Glomerular endothelial cell (primary cell): ENCODE results near the gene DCBLD1. TPM values are rescaled to one million over a fixed set of nuclear protein-coding genes. Genes with fewer than 3 reads are reported as not detected.
"Not testable (repeated sequence)": the region's sequence is repeated elsewhere in the genome, so short reads cannot be mapped to it uniquely, and the experiment has no call there.

ENCODE experiments used
- DNase-seq: peaks from one replicate; pipeline ENCODE4 v3.0.0-alpha.2; 2011; ENCODE audit warnings: low read depth, low spot score; ENCODE audit errors: extremely low read depth
- total RNA-seq: library from RNA; depleted of rRNA; stranded (reverse); fragments of >200 nt; gene quantifications from 2 replicates; pipeline ENCODE4 v1.2.3, GENCODE V29; 2015

Gene DCBLD1
- 33.9 and 38.6 TPM in 2 replicates for total RNA-seq

- no peak for DNase-seq
Observed at GRCh38 chr6:117482240-117483003, at the start of gene DCBLD1. DCBLD1 (plus strand) TSS chr6:117482674; CDS start chr6:117482782, 108 bp downstream.

GRCh38 chr6:117440706-117441525, 41.6 kb upstream of the DCBLD1 start:
- DNase-seq: no peak

- DNase-seq: no peak
Observed at GRCh38 chr6:117441824-117442264, 40.6 kb upstream of the DCBLD1 start.

- DNase-seq: not testable (repeated sequence)
Observed at GRCh38 chr6:117442313-117442712, 40.2 kb upstream of the DCBLD1 start.

GRCh38 chr6:117444600-117444999, 37.9 kb upstream of the DCBLD1 start:
- DNase-seq: no peak

DNA sequence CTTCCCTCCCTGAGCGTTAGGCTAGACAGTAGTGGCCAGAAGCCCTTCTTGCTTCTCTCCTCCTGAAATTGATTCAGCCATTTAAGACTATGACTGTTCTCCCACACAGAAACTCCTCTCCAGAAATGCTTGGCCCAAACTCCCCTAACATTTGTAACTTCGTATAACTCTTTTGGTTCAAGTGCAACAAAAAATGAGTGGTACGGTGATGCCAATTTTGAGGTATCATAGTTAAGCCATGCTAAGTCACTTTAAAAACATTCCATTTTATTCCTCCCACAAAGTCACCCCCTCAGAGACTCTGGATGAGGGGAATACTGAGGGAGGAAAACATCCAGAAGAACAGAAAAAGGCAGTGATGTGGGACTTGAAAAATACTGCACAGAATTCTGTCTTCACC, 35.6 kb upstream of the DCBLD1 start:
- DNase-seq: no peak

- DNase-seq: no peak
Observed at GRCh38 chr6:117448011-117448410, 34.5 kb upstream of the DCBLD1 start.

DNA sequence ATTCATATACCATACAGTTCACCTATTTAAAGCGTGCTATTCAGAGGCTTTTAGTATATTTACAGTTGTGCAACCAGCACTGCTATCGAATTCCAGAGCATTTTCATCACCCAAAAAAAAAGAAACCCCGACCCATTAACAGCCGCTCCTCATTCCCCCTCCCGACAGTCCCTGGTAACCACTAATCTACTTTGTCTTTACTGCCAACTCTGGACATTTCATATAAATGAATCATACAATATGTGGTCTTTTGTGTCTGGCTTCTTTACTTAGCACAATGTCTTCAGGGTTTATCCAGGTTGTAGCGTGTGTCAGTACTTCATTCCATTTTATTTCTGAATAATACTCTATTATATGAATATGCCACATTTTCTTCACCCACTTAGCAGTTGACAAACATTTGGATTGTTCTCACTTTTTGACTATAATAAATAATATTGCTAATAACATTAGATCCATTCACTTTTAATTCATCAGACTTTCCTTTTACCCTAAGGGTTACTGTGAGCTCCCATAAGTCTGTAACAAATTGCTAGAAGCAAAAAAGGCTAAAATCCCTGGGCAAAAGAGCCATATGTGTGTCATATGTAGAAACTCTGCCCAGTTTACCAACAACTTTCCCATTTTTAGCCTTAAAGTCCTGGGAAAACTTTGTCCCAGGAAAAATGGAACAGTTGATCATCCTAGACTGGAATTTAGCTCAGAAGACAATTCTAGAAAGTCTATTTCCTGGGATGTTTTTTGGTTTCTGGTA, 33.6 kb upstream of the DCBLD1 start:
- DNase-seq: no peak

DNA sequence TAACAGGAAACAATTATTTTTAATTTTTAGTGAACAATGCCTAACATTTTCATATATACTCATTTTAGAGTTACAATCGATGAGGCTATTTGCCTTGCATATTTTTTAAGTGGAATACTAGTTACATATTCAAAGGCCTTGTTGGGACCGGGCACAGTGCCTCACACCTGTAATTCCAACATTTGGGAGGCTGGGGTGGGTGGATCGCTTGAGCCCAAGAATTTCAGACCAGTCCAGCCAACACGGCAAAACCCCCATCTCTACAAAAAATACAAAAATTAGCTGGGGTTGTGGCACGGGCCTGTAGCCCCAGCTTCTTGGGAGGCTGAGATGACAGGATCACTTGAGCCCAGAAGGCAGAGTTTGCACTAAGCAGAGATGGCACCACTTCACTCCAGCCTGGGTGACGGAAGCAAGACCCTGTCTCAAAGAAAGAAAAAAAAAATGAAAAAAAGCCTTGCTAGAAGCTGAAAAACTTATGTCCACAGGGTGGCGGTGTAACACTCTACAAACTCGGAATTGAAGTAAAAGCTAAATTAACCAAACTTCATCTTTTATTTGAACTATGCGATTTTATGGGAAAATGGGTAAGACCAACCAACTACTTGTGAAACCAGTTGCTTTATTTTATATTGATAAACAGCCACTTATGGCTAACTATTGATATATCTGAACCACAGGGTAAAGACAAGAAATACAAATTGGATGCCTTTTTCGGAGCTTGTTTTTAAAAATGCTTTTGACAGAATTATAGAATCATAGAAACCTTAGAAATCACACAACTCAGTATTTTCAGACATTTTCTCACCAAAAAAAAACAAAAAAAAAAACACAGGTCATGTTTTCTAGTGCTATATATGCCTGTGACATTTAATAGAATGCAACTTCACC, 32.7 kb upstream of the DCBLD1 start:
- DNase-seq: peak; percentile 61

GRCh38 chr6:117451671-117452070, 30.8 kb upstream of the DCBLD1 start:
- no peak for DNase-seq

DNA sequence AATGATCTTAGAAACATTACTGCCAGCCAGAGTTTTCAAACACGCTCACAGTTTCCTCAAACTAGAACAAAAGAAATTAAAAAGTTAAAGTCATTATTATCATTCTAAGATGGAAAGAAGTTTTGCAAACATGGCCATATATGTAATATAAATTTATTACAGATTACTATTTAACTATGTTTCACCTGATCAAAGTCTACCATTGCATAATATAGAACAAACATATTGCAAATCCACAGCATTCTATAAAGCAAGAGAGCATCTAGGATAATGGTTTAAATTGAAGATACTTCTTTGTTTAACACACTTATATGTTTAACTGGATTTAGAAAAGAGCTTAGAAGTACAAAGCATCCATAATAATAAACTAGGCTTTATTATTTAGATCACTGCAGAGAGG, 26.2 kb upstream of the DCBLD1 start:
- no peak for DNase-seq

DNA sequence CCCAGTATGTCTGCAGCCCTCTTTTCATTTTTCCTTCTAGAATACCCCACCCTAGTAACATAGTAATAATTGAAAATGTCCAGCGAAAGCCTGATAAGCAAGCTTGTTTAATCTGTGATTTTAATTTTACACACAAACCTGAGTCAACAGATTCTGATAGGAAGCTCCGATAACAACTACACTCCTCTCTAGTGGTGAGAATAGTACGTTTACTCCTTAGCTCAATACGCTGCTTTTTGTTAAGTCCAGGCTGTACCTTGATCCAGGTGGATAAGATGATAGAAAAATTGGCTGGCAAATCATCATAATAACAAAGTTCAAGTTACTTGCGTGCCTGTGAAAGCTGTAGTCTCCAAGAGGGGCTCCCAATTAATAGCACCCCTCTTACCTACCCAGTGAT, 25.5 kb upstream of the DCBLD1 start:
- no peak for DNase-seq

DNA sequence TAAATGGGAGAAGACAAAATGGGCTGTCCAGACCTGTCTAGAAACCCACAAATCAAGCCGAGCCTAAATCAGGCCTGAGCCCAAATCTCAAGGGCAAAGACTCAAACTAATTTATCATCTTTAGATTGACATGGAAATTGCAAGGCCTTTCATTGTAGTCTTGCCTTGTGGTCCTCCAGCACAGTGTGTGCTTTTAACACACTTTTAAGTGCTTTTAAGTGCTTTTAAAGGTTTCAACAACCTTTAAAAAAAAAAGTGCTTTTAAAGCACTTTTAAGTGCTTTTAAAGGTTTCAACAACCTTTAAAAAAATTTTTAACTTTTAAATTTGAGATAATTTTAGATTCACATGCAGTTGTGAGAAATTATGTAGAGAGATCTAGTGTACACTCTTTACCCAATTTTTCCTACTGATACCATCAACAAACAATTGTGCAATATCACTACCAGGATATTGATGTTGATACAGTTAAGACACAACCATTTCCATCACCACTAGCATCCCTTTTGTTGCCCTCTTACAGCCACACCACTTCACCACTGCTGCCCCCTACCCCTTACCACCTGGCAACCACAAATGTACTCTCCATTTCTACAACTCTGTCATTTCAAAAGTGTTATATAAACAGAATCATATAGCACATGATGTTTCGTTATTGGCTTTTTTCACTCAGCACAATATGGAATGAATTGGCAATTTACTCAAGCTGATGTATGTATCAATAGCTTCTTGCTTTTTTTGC, 23.1 kb upstream of the DCBLD1 start:
- DNase-seq: no peak

GRCh38 chr6:117463762-117464665, 18.5 kb upstream of the DCBLD1 start:
- DNase-seq: no peak

DNA sequence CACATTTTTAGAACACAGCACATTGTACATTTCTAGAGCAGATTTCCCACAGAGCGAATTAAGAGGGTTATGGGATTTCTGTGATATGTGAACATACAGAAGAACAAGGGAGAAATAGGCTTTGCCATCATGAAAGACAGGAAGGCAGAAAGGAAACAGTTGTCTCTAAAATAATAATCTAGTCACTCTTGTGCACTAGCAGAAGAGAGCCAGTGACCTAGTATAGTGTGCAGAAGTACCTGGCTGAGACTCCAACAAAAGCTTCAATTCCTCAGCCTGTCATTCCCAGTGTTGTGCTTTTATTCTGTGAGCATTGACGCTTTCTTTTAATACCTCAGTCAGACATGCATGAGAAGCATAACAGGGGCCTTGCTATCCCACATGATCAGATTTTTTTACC, 17.8 kb upstream of the DCBLD1 start:
- DNase-seq: no peak

GRCh38 chr6:117465691-117466090, 16.8 kb upstream of the DCBLD1 start:
- no peak for DNase-seq

- DNase-seq: no peak
Observed at GRCh38 chr6:117467876-117468275, 14.6 kb upstream of the DCBLD1 start.

DNA sequence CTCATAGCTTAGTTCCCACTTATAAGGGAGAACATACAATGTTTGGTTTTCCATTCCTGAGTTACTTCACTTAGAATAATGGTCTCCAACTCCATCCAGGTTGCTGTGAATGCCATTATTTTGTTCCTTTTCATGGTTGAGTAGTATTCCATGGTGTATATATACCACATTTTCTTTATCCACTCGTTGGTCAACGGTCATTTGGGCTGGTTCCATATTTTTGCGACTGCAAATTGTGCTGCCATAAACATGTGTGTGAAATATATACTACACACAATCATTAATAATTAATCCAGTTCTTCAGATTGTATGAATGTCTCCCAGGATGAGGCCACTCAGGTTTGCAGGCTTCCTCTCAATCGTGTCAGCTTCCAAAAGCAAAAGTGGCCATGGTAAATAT, 13.9 kb upstream of the DCBLD1 start:
- not testable (repeated sequence) for DNase-seq

DNA sequence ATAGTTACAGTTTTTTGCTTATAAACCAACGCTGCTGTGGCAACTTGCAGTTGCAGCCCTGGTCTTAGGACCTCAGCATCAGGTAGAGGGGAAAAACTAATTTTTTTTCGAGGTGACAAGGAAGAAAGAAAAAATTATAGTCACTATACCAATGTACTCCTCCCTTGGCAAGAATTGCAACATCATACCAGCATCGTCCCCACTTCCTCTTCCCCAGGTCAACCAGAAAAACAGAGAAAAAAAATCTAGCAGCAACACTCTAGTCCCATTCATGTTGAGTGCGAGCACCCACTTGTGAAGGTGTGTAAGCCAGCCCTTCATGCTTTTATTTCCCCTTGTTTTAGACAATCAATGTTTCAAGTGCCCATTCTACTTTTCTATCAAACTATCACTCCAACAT, 13.1 kb upstream of the DCBLD1 start:
- no peak for DNase-seq
